Neural cell (in vitro differentiated cells): ENCODE results near the gene TIMM23. TPM values are rescaled to one million over a fixed set of nuclear protein-coding genes. Genes with fewer than 3 reads are reported as not detected.

Source experiments
- H2AFZ ChIP-seq: fragments of 200-600, 300-800 bp; sonication (generic), shearing (Covaris generic); 2 replicates; pipeline ENCODE4 v1.6.0; 2014; ENCODE audit warnings: low read depth, mild to moderate bottlenecking, antibody characterized with exemption, low read length, moderate library complexity
- H3F3A ChIP-seq: fragments of 200-600 bp; shearing (Covaris generic); 2 replicates; pipeline ENCODE4 v1.6.1; 2016; ENCODE audit warnings: mild to moderate bottlenecking, moderate library complexity, mixed read lengths, antibody characterized with exemption, low read length; ENCODE audit not compliant: insufficient read depth, poor library complexity, severe bottlenecking
- H3K27ac ChIP-seq: fragments of 200-600, 300-800 bp; sonication (generic), shearing (Covaris generic); 2 replicates; pipeline ENCODE4 v1.5.1; 2014; ENCODE audit warnings: mild to moderate bottlenecking, low read length, moderate library complexity
- H3K27me3 ChIP-seq: fragments of 300-800, 200-600 bp; sonication (generic), shearing (Covaris generic); 2 replicates; pipeline ENCODE4 v1.6.0; 2014; ENCODE audit warnings: mild to moderate bottlenecking, low read depth, low read length, moderate library complexity; ENCODE audit not compliant: insufficient read depth
- H3K36me3 ChIP-seq: fragments of 300-800, 200-600 bp; sonication (generic), shearing (Covaris generic); 2 replicates; pipeline ENCODE4 v1.5.1; 2014; ENCODE audit warnings: mild to moderate bottlenecking, antibody characterized with exemption, low read length, moderate library complexity; ENCODE audit not compliant: insufficient read depth
- H3K4me2 ChIP-seq: fragments of 300-800, 200-600 bp; sonication (generic), shearing (Covaris generic); 2 replicates; pipeline ENCODE4 v1.6.0; 2014; ENCODE audit warnings: mild to moderate bottlenecking, low read length
- H3K4me3 ChIP-seq: fragments of 300-800, 200-600 bp; sonication (generic), shearing (Covaris generic); 2 replicates; pipeline ENCODE4 v1.5.1; 2014; ENCODE audit warnings: mild to moderate bottlenecking, low read length, moderate library complexity
- H3K79me2 ChIP-seq: fragments of 200-600 bp; shearing (Covaris generic); replicated peaks from 2 replicates; pipeline ENCODE4 v1.6.0; 2014; ENCODE audit warnings: mild to moderate bottlenecking, low read length, moderate library complexity; ENCODE audit not compliant: insufficient read depth
- H3K9ac ChIP-seq: fragments of 300-800, 200-600 bp; sonication (generic), shearing (Covaris generic); 2 replicates; pipeline ENCODE4 v1.6.1; 2016; ENCODE audit warnings: mild to moderate bottlenecking, low read length, mixed read lengths
- H3K9me2 ChIP-seq: fragments of 200-600 bp; shearing (Covaris generic); 2 replicates; pipeline ENCODE4 v1.6.1; 2016; ENCODE audit warnings: mild to moderate bottlenecking, low read length, mixed read lengths; ENCODE audit not compliant: insufficient read depth
- H3K9me3 ChIP-seq: fragments of 200-600, 300-800 bp; sonication (generic), shearing (Covaris generic); 2 replicates; pipeline ENCODE4 v1.6.1; 2016; ENCODE audit warnings: mild to moderate bottlenecking, mixed run types, low read length, moderate library complexity, mixed read lengths
- H4K20me1 ChIP-seq: fragments of 200-600 bp; shearing (Covaris generic); 2 replicates; pipeline ENCODE4 v1.6.1; 2016; ENCODE audit warnings: mild to moderate bottlenecking, mixed run types; ENCODE audit not compliant: insufficient read depth
- EP300 ChIP-seq: fragments of 450-650 bp; conservative IDR thresholded peaks from 2 replicates; pipeline ENCODE4 v1.6.1; 2014; ENCODE audit warnings: antibody characterized with exemption, mild to moderate bottlenecking, moderate library complexity; ENCODE audit not compliant: poor library complexity, severe bottlenecking
- EZH2 ChIP-seq: fragments of 200-600, 300-800 bp; shearing (Covaris generic), sonication (generic); IDR thresholded peaks from 2 replicates; pipeline ENCODE4 v1.6.1; 2014; ENCODE audit warnings: antibody characterized with exemption, low read length, borderline replicate concordance, mild to moderate bottlenecking; ENCODE audit not compliant: insufficient read depth, poor library complexity, severe bottlenecking
- MXI1 ChIP-seq: fragments of 450-650 bp; conservative IDR thresholded peaks from 2 replicates; pipeline ENCODE4 v1.6.1; 2014; ENCODE audit warnings: antibody characterized with exemption, mild to moderate bottlenecking; ENCODE audit not compliant: poor library complexity, severe bottlenecking
- POLR2AphosphoS5 ChIP-seq: IDR thresholded peaks from 2 replicates; pipeline ENCODE4 v1.6.1; 2012
- RAD21 ChIP-seq: fragments of 450-650 bp; conservative IDR thresholded peaks from 2 replicates; pipeline ENCODE4 v1.6.1; 2014; ENCODE audit warnings: antibody characterized with exemption, mild to moderate bottlenecking, moderate library complexity
- REST ChIP-seq: IDR thresholded peaks from 2 replicates; pipeline ENCODE4 v1.6.1; 2012; ENCODE audit warnings: borderline replicate concordance
- SMC3 ChIP-seq: fragments of 450-650 bp; conservative IDR thresholded peaks from 2 replicates; pipeline ENCODE4 v1.6.1; 2014; ENCODE audit warnings: antibody characterized with exemption, mild to moderate bottlenecking, moderate library complexity; ENCODE audit not compliant: poor library complexity
- TAF1 ChIP-seq: IDR thresholded peaks from 2 replicates; pipeline ENCODE4 v1.6.1; 2012; ENCODE audit warnings: low read depth
- polyA plus RNA-seq: library from polyadenylated mRNA; depleted of rRNA; stranded (reverse); fragments of >200 nt; gene quantifications from 2 replicates; pipeline ENCODE4 v1.2.3, GENCODE V29; 2014
- TF ChIP-seq, protein P1 (sequence below): fragments of 450-650 bp; IDR thresholded peaks from 2 replicates; pipeline ENCODE4 v1.5.1; 2014; ENCODE audit warnings: antibody characterized with exemption, mild to moderate bottlenecking, moderate library complexity; ENCODE audit not compliant: poor library complexity, severe bottlenecking

TIMM23 gene
- polyA plus RNA-seq, 1 donor from 2014 or later, result 67.0 TPM

- Histone ChIP-seq H3K36me3 (no peaks in the 10 kb centered on the region), H3K27me3 (no peaks in the 10 kb centered on the region), H3K79me2 (peaks cover 74% of the 10 kb centered on the region), H2AFZ (no peak overlapping the region), H3K4me3 (no peak overlapping the region), H3K9me2 (no peaks in the 10 kb centered on the region), H3K4me2 (no peak overlapping the region), H3K27ac (no peak overlapping the region), H3K9me3 (no peaks in the 10 kb centered on the region), H3K9ac (no peak overlapping the region), H3F3A (no peaks in the 10 kb centered on the region), H4K20me1 (no peaks in the 10 kb centered on the region)
- TF ChIP-seq SMC3 (no peak), EZH2 (no peak), POLR2AphosphoS5 (no peak), RAD21 (no peak), EP300 (no peak), REST (no peak)
Observed at GRCh38 chr10:46024948-46025347, 52.7 kb downstream of the TIMM23 start.

GRCh38 chr10:46025406-46025805, 53.1 kb downstream of the TIMM23 start:
- Histone ChIP-seq H3K4me3 (no peak overlapping the region), H3K9ac (no peak overlapping the region)

More at GRCh38 chr10:46025406-46025805, 53.1 kb downstream of the TIMM23 start:
- H3K9me3 ChIP-seq, result no peaks in the 10 kb centered on the region
- H3K79me2 ChIP-seq, result peaks cover 72% of the 10 kb centered on the region
- H3K9me2 ChIP-seq, result no peaks in the 10 kb centered on the region
- no peaks in the 10 kb centered on the region for H3K36me3 ChIP-seq
- H2AFZ ChIP-seq, result no peak overlapping the region
- no peak overlapping the region for H3K4me2 ChIP-seq
- no peaks in the 10 kb centered on the region for H4K20me1 ChIP-seq
- TF ChIP-seq, protein P1, sequence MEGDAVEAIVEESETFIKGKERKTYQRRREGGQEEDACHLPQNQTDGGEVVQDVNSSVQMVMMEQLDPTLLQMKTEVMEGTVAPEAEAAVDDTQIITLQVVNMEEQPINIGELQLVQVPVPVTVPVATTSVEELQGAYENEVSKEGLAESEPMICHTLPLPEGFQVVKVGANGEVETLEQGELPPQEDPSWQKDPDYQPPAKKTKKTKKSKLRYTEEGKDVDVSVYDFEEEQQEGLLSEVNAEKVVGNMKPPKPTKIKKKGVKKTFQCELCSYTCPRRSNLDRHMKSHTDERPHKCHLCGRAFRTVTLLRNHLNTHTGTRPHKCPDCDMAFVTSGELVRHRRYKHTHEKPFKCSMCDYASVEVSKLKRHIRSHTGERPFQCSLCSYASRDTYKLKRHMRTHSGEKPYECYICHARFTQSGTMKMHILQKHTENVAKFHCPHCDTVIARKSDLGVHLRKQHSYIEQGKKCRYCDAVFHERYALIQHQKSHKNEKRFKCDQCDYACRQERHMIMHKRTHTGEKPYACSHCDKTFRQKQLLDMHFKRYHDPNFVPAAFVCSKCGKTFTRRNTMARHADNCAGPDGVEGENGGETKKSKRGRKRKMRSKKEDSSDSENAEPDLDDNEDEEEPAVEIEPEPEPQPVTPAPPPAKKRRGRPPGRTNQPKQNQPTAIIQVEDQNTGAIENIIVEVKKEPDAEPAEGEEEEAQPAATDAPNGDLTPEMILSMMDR, result no peak
- TF ChIP-seq SMC3, result no peak
- no peak for TF ChIP-seq EP300
- TF ChIP-seq REST, result no peak
- TF ChIP-seq EZH2, result no peak
- no peak for TF ChIP-seq TAF1
- TF ChIP-seq POLR2AphosphoS5, result no peak
- no peak for TF ChIP-seq MXI1
- TF ChIP-seq RAD21, result no peak
- no peak overlapping the region for H3K27ac ChIP-seq
- H3K27me3 ChIP-seq, result no peaks in the 10 kb centered on the region
- H3F3A ChIP-seq, result no peaks in the 10 kb centered on the region
